ENCODE measurements around the gene CAPN6.

Gene CAPN6

DNA sequence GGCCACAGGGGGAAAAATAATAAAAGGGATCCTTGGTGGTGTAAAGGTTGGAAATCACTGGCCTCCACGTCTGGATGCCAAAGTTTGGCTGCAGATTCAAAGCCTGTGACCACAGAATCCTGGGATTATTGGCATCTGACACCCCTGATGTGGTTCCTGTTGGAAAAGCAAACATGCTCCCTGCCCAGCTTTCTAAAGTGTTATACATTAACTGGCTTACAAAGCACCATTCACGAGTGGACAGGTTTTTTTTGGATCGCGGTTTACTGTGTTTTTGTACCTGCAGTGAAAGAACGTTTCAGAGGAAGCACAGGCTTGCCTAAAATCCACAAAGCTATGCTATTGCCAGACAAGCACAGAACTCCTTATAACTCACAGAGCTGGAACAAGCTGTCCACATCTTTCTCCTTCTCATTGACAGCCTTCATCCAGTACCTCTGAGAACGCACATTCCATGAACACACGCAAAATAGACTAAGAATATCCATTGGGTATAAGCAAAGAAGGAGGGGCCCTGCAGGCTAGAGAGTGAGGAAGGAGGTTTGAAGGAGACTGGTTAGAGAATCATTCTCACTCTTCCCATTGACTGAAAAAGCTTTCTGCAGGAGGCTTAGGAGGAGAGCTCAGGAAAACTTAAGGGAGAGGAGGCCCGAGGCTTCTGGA lies 14.5 kb upstream of the CAPN6 start:
- TF ChIP-seq, protein P1, sequence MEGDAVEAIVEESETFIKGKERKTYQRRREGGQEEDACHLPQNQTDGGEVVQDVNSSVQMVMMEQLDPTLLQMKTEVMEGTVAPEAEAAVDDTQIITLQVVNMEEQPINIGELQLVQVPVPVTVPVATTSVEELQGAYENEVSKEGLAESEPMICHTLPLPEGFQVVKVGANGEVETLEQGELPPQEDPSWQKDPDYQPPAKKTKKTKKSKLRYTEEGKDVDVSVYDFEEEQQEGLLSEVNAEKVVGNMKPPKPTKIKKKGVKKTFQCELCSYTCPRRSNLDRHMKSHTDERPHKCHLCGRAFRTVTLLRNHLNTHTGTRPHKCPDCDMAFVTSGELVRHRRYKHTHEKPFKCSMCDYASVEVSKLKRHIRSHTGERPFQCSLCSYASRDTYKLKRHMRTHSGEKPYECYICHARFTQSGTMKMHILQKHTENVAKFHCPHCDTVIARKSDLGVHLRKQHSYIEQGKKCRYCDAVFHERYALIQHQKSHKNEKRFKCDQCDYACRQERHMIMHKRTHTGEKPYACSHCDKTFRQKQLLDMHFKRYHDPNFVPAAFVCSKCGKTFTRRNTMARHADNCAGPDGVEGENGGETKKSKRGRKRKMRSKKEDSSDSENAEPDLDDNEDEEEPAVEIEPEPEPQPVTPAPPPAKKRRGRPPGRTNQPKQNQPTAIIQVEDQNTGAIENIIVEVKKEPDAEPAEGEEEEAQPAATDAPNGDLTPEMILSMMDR (conservative IDR thresholded peaks at IDR 0.05; ENCODE audit: low read depth, low read length), result no peak
- no peak overlapping the region for H3K4me3 ChIP-seq (ENCODE audit: low read length)
- no peak for DNase-seq (ENCODE audit: low read depth)

DNA sequence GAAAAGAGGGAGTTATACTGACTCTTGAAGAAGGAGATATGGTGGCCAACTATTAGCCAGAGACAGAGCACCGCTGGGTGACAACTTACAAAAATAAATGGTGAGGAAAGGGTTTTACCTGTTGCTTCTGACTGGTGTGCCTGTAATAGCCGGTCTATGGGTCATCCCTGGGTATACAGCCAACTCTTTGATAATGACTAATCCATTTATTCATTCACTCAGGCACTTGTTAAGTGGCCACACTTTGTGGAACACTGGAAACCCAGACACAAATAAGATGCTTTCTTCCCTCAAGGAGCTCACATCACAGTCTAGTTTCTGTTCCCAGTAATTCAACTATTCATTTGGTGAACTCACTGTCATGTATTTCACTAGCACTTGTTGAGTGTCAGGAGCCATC lies 13.2 kb upstream of the CAPN6 start:
- no peak overlapping the region for H3K4me3 ChIP-seq (ENCODE audit: low read length)
- DNase-seq (ENCODE audit: low read depth), result no peak
- TF ChIP-seq, protein P1 (conservative IDR thresholded peaks at IDR 0.05; ENCODE audit: low read depth, low read length), result no peak

DNA sequence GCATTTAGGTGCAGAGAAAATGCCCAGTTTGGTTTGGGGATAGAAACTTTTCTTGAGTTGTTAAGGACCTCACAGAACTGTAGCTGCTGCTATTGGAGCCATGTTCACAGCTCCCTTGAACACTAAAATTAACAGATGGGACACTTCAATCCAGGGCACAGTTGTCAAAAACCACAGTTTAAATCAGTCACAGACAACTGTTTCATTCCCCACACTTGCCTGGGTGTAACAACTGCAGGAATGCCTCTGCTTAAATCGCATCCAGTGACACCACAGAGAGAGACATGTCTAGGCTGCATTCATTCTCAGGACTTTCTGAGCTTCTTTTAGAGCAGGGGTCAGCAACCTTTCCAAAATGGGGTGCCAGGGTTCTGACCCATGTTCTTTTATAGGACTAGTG lies 12.7 kb upstream of the CAPN6 start:
- H3K4me3 ChIP-seq (ENCODE audit: low read length), result no peak overlapping the region
- no peak for DNase-seq (ENCODE audit: low read depth)
- TF ChIP-seq, protein P1 (conservative IDR thresholded peaks at IDR 0.05; ENCODE audit: low read depth, low read length), result no peak

DNA sequence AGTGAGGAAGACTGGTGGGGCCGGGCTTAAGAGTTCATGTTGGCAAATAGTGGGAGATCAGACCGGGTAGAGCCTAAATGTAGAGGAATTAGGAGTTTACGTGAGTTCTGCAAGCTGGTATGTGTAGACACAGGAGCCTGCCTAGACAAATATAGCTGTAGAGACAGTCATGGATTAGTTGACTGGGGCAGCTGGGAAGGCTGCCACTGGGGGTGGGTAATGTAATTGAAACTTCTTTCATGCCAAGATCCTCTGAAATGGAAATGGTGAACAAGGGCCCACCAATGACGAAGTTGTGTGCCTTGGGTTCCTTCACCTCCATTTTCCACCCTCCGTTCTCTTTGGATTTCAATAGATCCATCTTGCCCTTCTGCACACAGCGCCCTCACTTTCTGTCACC lies 11.9 kb upstream of the CAPN6 start:
- no peak overlapping the region for H3K4me3 ChIP-seq (ENCODE audit: low read length)
- TF ChIP-seq, protein P1 (conservative IDR thresholded peaks at IDR 0.05; ENCODE audit: low read depth, low read length), result no peak
- no peak for DNase-seq (ENCODE audit: low read depth)

DNA sequence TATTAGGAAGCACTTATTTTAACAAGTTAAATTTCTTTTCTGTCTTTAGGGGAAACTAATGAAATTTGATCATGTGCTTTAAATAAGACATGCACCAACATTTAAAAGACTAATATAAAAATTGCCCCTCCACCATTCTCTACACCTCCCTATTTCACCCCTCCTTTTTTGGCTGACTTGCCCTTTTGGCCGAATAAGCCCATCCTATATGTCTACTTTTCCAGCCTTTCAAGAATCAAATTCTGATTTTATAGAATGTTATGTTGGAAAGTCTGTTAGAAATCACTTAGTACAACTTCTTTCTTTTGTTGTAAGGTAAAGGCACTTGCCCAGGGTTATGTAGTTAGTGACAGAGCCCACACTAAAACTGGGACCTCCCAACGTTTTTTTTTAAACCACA lies 1.8 kb downstream of the CAPN6 start:
- TF ChIP-seq, protein P1 (conservative IDR thresholded peaks at IDR 0.05; ENCODE audit: low read depth, low read length), result no peak

DNA sequence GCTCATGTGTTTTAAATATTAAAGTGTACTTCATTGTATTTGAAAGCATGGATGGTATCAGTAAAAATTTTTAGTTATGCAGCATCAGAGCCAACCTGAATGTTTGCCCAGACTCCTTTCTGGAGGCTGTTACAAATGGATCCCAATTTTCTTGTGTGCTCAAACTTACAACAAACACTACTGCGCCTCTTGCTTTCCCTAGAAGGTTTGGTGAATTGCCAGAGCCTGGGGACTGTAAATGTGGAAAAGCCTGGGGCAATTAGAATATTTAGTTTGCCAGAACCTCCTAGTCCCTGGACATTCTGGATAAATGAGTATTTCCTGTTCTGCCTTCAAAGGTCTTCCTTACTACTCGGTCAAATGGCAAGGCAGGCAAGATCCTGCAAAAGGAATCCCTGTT lies 4.8 kb downstream of the CAPN6 start:
- TF ChIP-seq, protein P1 (conservative IDR thresholded peaks at IDR 0.05; ENCODE audit: low read depth, low read length), result no peak
- H3K4me3 ChIP-seq (ENCODE audit: low read length), result no peak overlapping the region
- no peak for DNase-seq (ENCODE audit: low read depth)

More for the DNA sequence above, 1.8 kb downstream of the CAPN6 start:
- no peak for DNase-seq (ENCODE audit: low read depth)
- H3K4me3 ChIP-seq (ENCODE audit: low read length), result no peak overlapping the region

DNA sequence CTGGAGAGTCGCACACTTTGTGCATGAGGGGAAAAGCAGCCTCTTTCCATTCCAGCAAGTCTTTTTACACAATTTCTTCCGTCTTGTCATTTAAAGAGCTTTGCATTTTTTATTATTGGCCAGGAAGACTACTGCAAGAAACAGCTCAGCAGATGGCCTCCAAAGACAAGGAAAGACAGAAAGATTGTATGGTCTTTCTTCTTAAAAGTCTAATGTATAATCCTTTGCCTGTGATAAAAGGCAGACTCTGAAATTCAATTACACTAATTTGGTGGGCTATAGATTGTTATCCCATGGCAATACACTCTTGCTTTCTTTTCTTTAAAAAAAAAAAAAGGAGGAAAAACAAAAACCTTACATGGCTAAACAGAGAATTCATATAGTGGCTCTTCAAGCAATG lies 5.9 kb downstream of the CAPN6 start:
- TF ChIP-seq, protein P1 (conservative IDR thresholded peaks at IDR 0.05; ENCODE audit: low read depth, low read length), result no peak
- DNase-seq (ENCODE audit: low read depth), result no peak
- no peak overlapping the region for H3K4me3 ChIP-seq (ENCODE audit: low read length)

Measured in retinal pigment epithelial cell (primary cell).